Stimulated activated CD8-positive, alpha-beta memory T cell treated with anti-CD3 and anti-CD28 coated beads, Interleukin-7, amount 100 ng/mL, for 4 hours (primary cell): ENCODE data around the gene PABPN1.

Source experiments
- DNase-seq, 2 donors: peaks; one replicate each; pipeline ENCODE4 v3.0.0-alpha.2; 2020; ENCODE audit warnings: low read depth in 2 of 2

Gene PABPN1

GRCh38 chr14:23326491-23327332 lies 5.5 kb downstream of the PABPN1 start:
- no peak for DNase-seq

GRCh38 chr14:23327947-23328744 lies 6.9 kb downstream of the PABPN1 start:
- DNase-seq = peak; percentile 45 to 66

- DNase-seq = no peak
Observed at GRCh38 chr14:23335623-23336022, 14.4 kb downstream of the PABPN1 start.

GRCh38 chr14:23339506-23340268 lies 18.4 kb downstream of the PABPN1 start:
- DNase-seq = no peak

- no peak for DNase-seq
Observed at GRCh38 chr14:23344481-23344880, 23.2 kb downstream of the PABPN1 start.

GRCh38 chr14:23345987-23346692 lies 24.9 kb downstream of the PABPN1 start:
- no peak for DNase-seq

GRCh38 chr14:23346693-23347405 lies 25.6 kb downstream of the PABPN1 start:
- no peak for DNase-seq

- DNase-seq = no peak
Observed at GRCh38 chr14:23347406-23348296, 26.4 kb downstream of the PABPN1 start.

GRCh38 chr14:23348297-23348655 lies 27.0 kb downstream of the PABPN1 start:
- no peak for DNase-seq

- no peak for DNase-seq
Observed at GRCh38 chr14:23349156-23349845, 28.0 kb downstream of the PABPN1 start.

- DNase-seq = no peak
Observed at GRCh38 chr14:23351681-23352505, 30.6 kb downstream of the PABPN1 start.

GRCh38 chr14:23352506-23353432 lies 31.5 kb downstream of the PABPN1 start, which contains the start of gene SLC22A17:
TSS of gene SLC22A17 (minus strand) at chr14:23352887.
- peak; percentile 14 to 38 for DNase-seq

GRCh38 chr14:23353433-23353780 lies 32.1 kb downstream of the PABPN1 start:
- DNase-seq = no peak

- DNase-seq = no peak
Observed at GRCh38 chr14:23354990-23355389, 33.7 kb downstream of the PABPN1 start.

- DNase-seq = no peak
Observed at GRCh38 chr14:23355871-23356435, 34.7 kb downstream of the PABPN1 start.

- no peak for DNase-seq
Observed at GRCh38 chr14:23356662-23357061, 35.4 kb downstream of the PABPN1 start.

- DNase-seq = no peak
Observed at GRCh38 chr14:23357261-23357660, 36.0 kb downstream of the PABPN1 start.
